DMS53 treated with DMSO at 0.1 percent for 48 hours (cell line): ENCODE data around the gene DMPK.
"Not testable (repeated sequence)": the region's sequence is repeated elsewhere in the genome, so short reads cannot be mapped to it uniquely, and the experiment has no call there.

ENCODE experiments used
- DNase-seq: peaks from one replicate; lab custom pipeline; 2025; ENCODE audit not compliant: unreplicated experiment; lab: John Stamatoyannopoulos, UW

Gene DMPK

GRCh38 chr19:45751483-45751882 lies 30.8 kb downstream of the DMPK start:
- DNase-seq, result not testable (repeated sequence)

- no peak for DNase-seq
These were observed 34.8 kb downstream of the DMPK start for GRCh38 chr19:45747513-45747912.

- DNase-seq, result no peak
These were observed 35.4 kb downstream of the DMPK start for GRCh38 chr19:45746866-45747265.

GRCh38 chr19:45745606-45746005 lies 36.7 kb downstream of the DMPK start:
- DNase-seq, result no peak

GRCh38 chr19:45742969-45743368 lies 39.3 kb downstream of the DMPK start:
- DNase-seq, result no peak

- DNase-seq, result no peak
These were observed 42.5 kb downstream of the DMPK start for GRCh38 chr19:45739498-45740439.

GRCh38 chr19:45733160-45733810 lies 49.0 kb downstream of the DMPK start, which contains the start of gene MEIOSIN:
MEIOSIN (plus strand) TSS chr19:45733439; CDS start chr19:45735377, 1,938 bp downstream.
- no peak for DNase-seq

- peak; percentile 97 for DNase-seq
These were observed 51.7 kb downstream of the DMPK start, which contains the start of gene FBXO46 for GRCh38 chr19:45730368-45731288. FBXO46 (minus strand) TSS chr19:45730896; CDS start chr19:45713495, 17,401 bp downstream.

- DNase-seq, result no peak
These were observed 52.4 kb downstream of the DMPK start for GRCh38 chr19:45729800-45730290.

GRCh38 chr19:45728683-45729082 lies 53.6 kb downstream of the DMPK start:
- not testable (repeated sequence) for DNase-seq

- not testable (repeated sequence) for DNase-seq
These were observed 62.2 kb downstream of the DMPK start for GRCh38 chr19:45720065-45720464.
